ENCODE data around the gene PPP4C.
"Not testable (repeated sequence)": the region's sequence is repeated elsewhere in the genome, so short reads cannot be mapped to it uniquely, and the experiment has no call there.

The PPP4C gene

DNA sequence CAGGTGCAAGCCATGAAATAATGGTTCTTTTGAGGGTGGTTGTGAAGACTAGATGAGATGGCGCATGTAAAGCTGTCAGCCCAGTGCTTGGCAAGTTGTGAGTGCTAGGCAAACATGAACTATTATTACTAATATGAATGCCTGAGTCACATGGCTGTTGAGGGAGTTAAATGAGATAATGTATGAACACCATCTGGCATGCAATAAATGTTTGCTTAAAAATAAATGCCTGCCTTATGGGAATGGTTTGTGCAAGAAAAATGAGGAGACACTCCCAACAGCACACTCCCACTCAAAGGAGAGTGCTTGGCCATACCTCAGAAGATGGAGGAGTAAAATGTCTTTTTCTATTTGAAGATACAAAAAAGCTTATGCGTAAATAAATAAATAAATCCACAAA, 43.6 kb downstream of the PPP4C start:
- H3K27ac ChIP-seq: no peak overlapping the region
- no peak for DNase-seq (ENCODE audit: low read depth, low spot score)

DNA sequence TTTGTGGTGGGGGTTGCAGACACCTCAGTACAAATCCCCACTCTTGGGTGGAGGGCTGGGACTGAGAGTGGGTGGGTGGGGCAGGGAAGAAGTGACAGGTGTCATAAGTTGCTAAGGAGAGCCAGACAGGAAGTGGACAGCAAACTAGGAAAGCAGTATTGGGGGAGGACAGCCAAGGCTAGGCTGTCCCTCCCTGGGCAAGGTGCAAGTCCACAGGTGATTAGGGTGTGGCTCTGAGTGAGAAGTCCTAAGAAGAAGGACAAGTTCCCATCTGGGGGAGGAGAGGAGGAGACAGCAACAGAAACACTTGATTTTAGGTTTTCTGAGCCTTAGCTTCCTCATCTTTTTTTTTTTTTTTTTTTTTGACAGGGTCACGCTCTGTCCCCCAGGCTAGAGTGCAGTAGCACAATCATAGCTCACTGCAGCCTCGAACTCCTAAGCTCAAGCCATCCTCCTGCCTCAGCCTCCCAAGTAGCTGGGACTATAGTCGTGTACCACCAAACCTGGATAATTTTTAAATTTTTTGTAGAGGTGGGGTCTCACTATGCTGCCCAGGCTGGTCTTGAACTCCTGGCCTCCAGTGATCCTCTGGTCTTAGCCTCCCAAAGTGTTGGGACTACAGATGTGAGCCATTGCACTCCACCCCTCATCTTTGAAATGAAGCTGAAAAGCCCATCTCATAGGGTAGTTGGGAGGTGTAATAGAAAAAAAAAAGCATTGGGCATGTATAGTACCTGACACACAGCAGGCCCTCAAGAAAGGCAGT, 44.7 kb downstream of the PPP4C start:
- DNase-seq (ENCODE audit: low read depth, low spot score): no peak
- peak overlapping the region; percentile 10 for H3K27ac ChIP-seq

DNA sequence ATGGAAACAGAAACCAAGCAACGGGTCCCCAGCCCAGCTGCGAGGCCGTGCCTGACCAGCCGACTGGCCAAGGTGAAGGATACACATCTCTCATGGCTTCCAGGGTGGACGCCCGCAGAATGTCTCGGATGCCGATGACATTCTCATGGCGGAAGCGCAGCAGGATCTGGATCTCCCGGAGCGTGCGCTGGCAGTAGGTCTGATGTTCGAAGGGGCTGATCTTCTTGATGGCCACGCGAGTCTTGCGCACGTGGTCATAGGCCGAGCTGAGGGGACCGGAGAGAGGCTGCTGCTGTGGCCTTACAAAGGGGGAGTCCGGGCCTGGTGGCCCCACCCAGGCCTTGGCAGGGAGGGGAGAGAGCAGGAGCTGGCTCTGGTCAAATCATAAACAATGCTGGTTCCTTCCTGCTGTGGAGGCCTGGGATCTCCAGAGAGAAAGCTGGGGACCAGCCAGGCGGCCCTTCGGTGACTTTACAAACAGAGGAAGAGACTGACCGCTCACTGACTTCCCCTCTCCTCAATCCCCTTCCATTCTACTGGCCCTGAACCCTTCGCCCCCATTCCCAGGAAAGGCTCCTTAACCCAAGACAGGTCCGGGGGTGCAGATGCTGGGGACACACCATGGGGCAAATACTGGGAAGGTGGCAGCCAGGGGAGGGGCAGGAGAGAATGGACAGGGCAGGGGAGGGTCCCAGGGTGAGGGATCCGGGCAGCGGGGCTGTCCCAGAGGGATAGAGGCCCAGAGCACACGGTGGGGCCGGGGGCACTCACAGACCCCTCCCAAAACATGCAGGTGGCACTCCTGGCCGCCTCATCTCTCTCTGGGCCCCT, 46.2 kb downstream of the PPP4C start:
- H3K27ac ChIP-seq: peak overlapping the region; percentile 27
- DNase-seq (ENCODE audit: low read depth, low spot score): no peak

DNA sequence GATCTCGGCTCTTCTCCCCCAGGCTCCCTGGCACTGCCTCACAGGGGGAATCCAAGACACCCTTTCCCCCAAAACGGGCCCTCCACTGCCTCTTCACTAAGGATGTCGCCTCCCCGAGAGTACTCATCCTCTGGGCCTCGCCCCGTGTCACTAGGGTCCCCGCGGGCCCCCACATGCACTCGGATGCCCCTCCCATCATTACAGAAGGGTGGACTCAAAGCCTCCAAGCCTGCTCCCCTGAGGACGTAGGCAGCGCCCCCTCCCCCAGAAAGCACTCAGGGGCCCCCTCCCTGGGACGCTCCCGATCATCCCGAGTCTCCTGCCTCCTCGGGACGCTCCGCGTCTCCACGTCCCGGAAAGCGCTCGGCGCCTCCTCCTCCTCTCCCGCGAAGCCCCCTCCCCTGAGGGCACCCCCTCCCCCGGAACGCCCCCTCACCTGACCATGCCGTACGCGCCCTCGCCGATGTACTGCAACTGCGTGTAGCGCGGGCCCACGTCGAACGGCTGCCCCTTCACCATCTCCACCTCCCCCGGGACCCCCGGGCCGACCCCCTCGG, 46.9 kb downstream of the PPP4C start:
- no peak for DNase-seq (ENCODE audit: low read depth, low spot score)
- peak overlapping the region; percentile 27 for H3K27ac ChIP-seq

DNA sequence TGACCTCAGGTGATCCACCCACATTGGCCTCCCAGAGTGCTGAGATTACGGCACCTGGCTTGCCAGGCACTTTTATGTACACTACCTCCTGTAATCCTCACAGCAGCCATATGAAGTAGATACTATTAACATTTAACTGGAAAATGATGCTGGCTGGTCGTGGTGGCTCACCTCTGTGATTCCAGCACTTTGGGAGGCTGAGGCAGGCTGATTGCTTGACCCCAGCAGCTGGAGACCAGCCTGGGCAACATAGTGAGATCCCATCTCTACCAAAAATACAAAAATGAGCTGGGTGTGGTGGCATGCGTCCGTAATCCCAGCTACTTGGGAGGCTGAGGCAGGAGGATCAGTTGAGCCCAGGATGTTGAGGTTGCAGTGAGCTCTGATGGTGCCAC, 49.2 kb downstream of the PPP4C start:
- DNase-seq (ENCODE audit: low read depth, low spot score): no peak
- no peak overlapping the region for H3K27ac ChIP-seq

DNA sequence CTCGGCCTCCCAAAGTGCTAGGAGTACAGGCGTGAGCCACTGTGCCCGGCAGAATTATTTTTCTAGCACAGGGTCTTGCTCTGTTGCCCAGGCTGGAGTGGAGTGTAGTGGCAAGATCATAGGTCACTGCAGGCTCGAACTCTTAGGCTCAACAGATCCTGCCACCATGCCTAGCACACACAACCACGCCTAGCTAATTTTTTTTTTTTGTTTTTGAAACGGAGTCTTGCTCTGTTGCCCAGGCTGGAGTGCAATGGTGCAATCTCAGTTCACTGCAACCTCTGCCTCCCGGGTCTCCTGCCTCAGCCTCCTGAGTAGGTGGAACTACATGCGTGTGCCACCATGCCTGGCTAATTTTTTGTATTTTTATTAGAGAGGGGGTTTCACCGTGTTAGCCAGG, 49.9 kb downstream of the PPP4C start:
- not testable (repeated sequence) for DNase-seq (ENCODE audit: low read depth, low spot score); H3K27ac ChIP-seq

DNA sequence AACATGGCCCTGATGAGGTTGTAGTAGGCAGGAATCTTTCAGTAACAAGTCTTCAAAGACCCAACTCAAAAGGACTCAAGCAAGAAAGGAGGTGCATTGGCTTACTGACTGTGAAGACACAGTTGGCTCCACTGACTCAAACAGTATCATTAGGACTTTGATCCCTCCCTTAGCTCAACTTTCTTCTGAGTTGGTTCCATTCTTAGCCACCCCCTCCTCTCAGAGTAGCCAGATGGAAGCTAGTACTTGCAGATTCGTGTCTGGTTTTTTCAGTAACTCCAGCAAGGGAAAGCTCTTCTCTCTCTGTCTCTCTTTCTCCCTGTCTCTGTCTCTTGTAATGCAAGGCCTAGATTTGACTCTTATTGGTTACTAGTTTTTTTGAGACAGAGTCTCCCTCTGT, 52.2 kb downstream of the PPP4C start:
- DNase-seq (ENCODE audit: low read depth, low spot score): no peak
- no peak overlapping the region for H3K27ac ChIP-seq

DNA sequence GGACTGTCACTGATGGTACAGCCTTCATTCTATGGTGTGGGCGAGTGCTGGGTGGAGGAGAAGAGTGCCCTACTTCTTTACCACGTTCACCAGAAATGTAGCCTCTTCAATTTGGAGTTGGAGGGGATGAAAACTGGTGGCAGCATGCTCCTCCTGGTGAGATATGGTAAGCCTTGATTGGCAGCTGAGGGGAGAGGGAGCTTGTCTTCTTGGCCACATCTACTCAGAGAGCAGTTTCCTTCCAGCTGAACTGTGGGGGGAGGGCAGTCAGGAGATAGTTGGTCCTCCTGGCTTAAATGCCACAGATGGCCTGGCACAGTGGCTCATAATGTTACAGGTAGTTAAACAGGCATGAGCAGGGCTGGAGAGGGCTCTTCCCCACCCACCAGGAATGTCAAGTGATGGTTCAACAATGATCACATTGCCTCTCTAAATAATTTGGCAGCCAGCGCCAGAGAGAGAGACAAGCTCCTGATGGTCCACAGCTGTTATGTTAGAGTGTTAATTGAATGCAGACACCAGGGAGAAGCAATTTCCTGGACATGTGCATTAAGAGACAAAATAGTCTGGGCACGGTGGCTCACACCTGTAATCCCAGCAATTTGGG, 56.2 kb downstream of the PPP4C start:
- H3K27ac ChIP-seq: no peak overlapping the region
- no peak for DNase-seq (ENCODE audit: low read depth, low spot score)

DNA sequence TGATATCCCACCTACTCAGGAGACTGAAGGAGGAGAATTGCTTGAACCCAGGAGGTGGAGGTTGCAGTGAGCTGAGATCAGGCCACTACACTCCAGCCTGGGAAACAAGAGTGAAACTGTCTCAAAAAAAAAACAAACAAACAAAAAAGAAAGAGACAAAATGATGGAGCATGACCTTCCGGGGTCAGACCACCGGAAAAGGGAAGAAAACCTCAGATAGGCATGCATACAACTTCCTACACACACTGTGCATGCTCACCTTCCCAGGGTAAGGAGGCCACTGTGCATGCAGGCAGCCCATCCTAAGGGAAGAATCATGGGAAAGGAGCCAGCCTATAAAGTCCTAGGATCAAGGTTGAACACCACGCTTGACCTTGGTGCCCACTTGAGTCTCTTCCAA, 56.8 kb downstream of the PPP4C start:
- no peak for DNase-seq (ENCODE audit: low read depth, low spot score)

More for the DNA sequence above, 56.8 kb downstream of the PPP4C start:
- no peak overlapping the region for H3K27ac ChIP-seq

Measured in epithelial cell of prostate (primary cell).